Measurements from ENCODE around the gene CFDP1. TPM values are rescaled to one million over a fixed set of nuclear protein-coding genes. Genes with fewer than 3 reads are reported as not detected.

The CFDP1 gene
- total RNA-seq, 2 donors from 2014 or later, result 25.2 to 33.6 TPM

GRCh38 chr16:75402821-75403475, 30.4 kb downstream of the CFDP1 start:
- peak overlapping the region; percentile 74 to 90 for H3K27ac ChIP-seq
- peaks cover 13% of the 10 kb centered on the region for H3K36me3 ChIP-seq
- no peak overlapping the region for H3K4me3 ChIP-seq
- TF ChIP-seq CTCF (IDR thresholded peaks at IDR 0.05), result peak; percentile 51 to 78
- H3K4me1 ChIP-seq, result peaks cover 0 to 23% of the 10 kb centered on the region in 2 donors
- no peaks in the 10 kb centered on the region for H3K27me3 ChIP-seq
- no peaks in the 10 kb centered on the region for H3K9me3 ChIP-seq
- no peak for DNase-seq (ENCODE audit: low spot score)

GRCh38 chr16:75402159-75402820, 31.0 kb downstream of the CFDP1 start:
- no peak for DNase-seq (ENCODE audit: low spot score)
- H3K4me3 ChIP-seq, result no peak overlapping the region

GRCh38 chr16:75401691-75402090, 31.6 kb downstream of the CFDP1 start:
- H3K27me3 ChIP-seq, result no peaks in the 10 kb centered on the region
- no peak for TF ChIP-seq CTCF (IDR thresholded peaks at IDR 0.05)
- no peak overlapping the region for H3K4me3 ChIP-seq
- H3K9me3 ChIP-seq, result no peaks in the 10 kb centered on the region
- peaks cover 9% of the 10 kb centered on the region for H3K36me3 ChIP-seq
- peaks cover 0 to 23% of the 10 kb centered on the region in 2 donors for H3K4me1 ChIP-seq
- H3K27ac ChIP-seq, result peak overlapping the region; percentile 74 to 90
- DNase-seq (ENCODE audit: low spot score), result no peak

More at GRCh38 chr16:75402159-75402820, 31.0 kb downstream of the CFDP1 start:
- Histone ChIP-seq H3K4me1 (peaks cover 0 to 23% of the 10 kb centered on the region in 2 donors), H3K27ac (peak overlapping the region; percentile 74 to 90), H3K9me3 (no peaks in the 10 kb centered on the region), H3K36me3 (peaks cover 9% of the 10 kb centered on the region), H3K27me3 (no peaks in the 10 kb centered on the region)
- TF ChIP-seq CTCF (IDR thresholded peaks at IDR 0.05), result no peak

GRCh38 chr16:75398333-75398732, 35.0 kb downstream of the CFDP1 start:
- no peak for DNase-seq (ENCODE audit: low spot score)
- Histone ChIP-seq H3K9me3 (no peaks in the 10 kb centered on the region), H3K4me1 (peaks cover 0 to 23% of the 10 kb centered on the region in 2 donors), H3K27ac (peak overlapping the region in 1 of 2 donors; percentile 13), H3K4me3 (no peak overlapping the region), H3K27me3 (no peaks in the 10 kb centered on the region), H3K36me3 (peaks cover 14% of the 10 kb centered on the region)
- TF ChIP-seq CTCF (IDR thresholded peaks at IDR 0.05), result no peak

GRCh38 chr16:75394941-75395340, 38.4 kb downstream of the CFDP1 start:
- peaks cover 22% of the 10 kb centered on the region for H3K36me3 ChIP-seq
- no peak for DNase-seq (ENCODE audit: low spot score)
- no peaks in the 10 kb centered on the region for H3K9me3 ChIP-seq
- H3K4me1 ChIP-seq, result peaks cover 0 to 23% of the 10 kb centered on the region in 2 donors
- no peak for TF ChIP-seq CTCF (IDR thresholded peaks at IDR 0.05)
- no peaks in the 10 kb centered on the region for H3K27me3 ChIP-seq
- H3K4me3 ChIP-seq, result no peak overlapping the region
- no peak overlapping the region for H3K27ac ChIP-seq
